HG02884 (cell line): ENCODE data around the gene CEP55.
"Not testable (repeated sequence)": the region's sequence is repeated elsewhere in the genome, so short reads cannot be mapped to it uniquely, and the experiment has no call there.

Source experiments
- ATAC-seq: cut with Tn5 transposase; IDR thresholded peaks from one replicate; pipeline ENCODE4 v1.9.1; 2021; ENCODE audit warnings: mild to moderate bottlenecking, moderate library complexity; ENCODE audit not compliant: unreplicated experiment

Gene CEP55

GRCh38 chr10:93496322-93497041 lies at the start of gene CEP55:
CEP55 (plus strand) TSS chr10:93496612; CDS start chr10:93500052, 3,440 bp downstream.
- ATAC-seq, result peak; percentile 99

- ATAC-seq, result no peak
Measured at GRCh38 chr10:93447019-93447418, 49.4 kb upstream of the CEP55 start.

- no peak for ATAC-seq
Measured at GRCh38 chr10:93447970-93448369, 48.4 kb upstream of the CEP55 start.

GRCh38 chr10:93451244-93451947 lies 45.0 kb upstream of the CEP55 start:
- ATAC-seq, result no peak

GRCh38 chr10:93452143-93452542 lies 44.3 kb upstream of the CEP55 start:
- no peak for ATAC-seq

GRCh38 chr10:93454146-93454545 lies 42.3 kb upstream of the CEP55 start:
- ATAC-seq, result no peak

- ATAC-seq, result no peak
Measured at GRCh38 chr10:93454736-93455135, 41.7 kb upstream of the CEP55 start.

GRCh38 chr10:93456480-93456879 lies 39.9 kb upstream of the CEP55 start:
- no peak for ATAC-seq

- no peak for ATAC-seq
Measured at GRCh38 chr10:93457511-93457910, 38.9 kb upstream of the CEP55 start.

- no peak for ATAC-seq
Measured at GRCh38 chr10:93458821-93459257, 37.6 kb upstream of the CEP55 start.

- ATAC-seq, result no peak
Measured at GRCh38 chr10:93459466-93459865, 36.9 kb upstream of the CEP55 start.

- ATAC-seq, result no peak
Measured at GRCh38 chr10:93461109-93461806, 35.2 kb upstream of the CEP55 start.

GRCh38 chr10:93461807-93462178 lies 34.6 kb upstream of the CEP55 start:
- ATAC-seq, result no peak

GRCh38 chr10:93462371-93462770 lies 34.0 kb upstream of the CEP55 start:
- ATAC-seq, result no peak

- ATAC-seq, result no peak
Measured at GRCh38 chr10:93462881-93463280, 33.5 kb upstream of the CEP55 start.

GRCh38 chr10:93463723-93464476 lies 32.5 kb upstream of the CEP55 start:
- ATAC-seq, result no peak

- no peak for ATAC-seq
Measured at GRCh38 chr10:93464776-93465388, 31.5 kb upstream of the CEP55 start.

- no peak for ATAC-seq
Measured at GRCh38 chr10:93465806-93466675, 30.4 kb upstream of the CEP55 start.

- not testable (repeated sequence) for ATAC-seq
Measured at GRCh38 chr10:93467635-93468034, 28.8 kb upstream of the CEP55 start.
